Esophagus muscularis mucosa (tissue), 4 donors: Measurements from ENCODE around the gene CLEC16A. TPM values are rescaled to one million over a fixed set of nuclear protein-coding genes. Genes with fewer than 3 reads are reported as not detected.
A peak's percentile ranks its signal among the peaks of the same experiment; 100 is the strongest.

ENCODE experiments used
- DNase-seq: peaks from one replicate; pipeline ENCODE4 v3.0.0-alpha.2; 2017; ENCODE audit errors: extremely low spot score
- H3K27ac ChIP-seq, 4 donors: fragments of 200-600 bp; sonication (generic); replicated peaks in 1 of 4; 1 replicate in 3 of 4; 2 replicates in 1 of 4; pipeline ENCODE4 v1.5.1; 2016 to 2019; ENCODE audit warnings: mild to moderate bottlenecking in 1 of 4
- H3K27me3 ChIP-seq, 4 donors: fragments of 200-600 bp; sonication (generic); one replicate each; pipeline versions ENCODE4 v1.5.1 to v1.6.0; 2016 to 2019
- H3K36me3 ChIP-seq, 4 donors: fragments of 200-600 bp; sonication (generic); one replicate each; pipeline ENCODE4 v1.5.1; 2016 to 2019
- H3K4me1 ChIP-seq, 4 donors: fragments of 200-600 bp; sonication (generic); one replicate each; pipeline ENCODE4 v1.5.1; 2016 to 2019
- H3K4me3 ChIP-seq, 4 donors: fragments of 200-600 bp; sonication (generic); 1 replicate in 2 of 4; 2 replicates in 2 of 4; pipeline ENCODE4 v1.5.1; 2016 to 2019; ENCODE audit warnings: mild to moderate bottlenecking in 4 of 4, moderate library complexity in 1 of 4
- H3K9me3 ChIP-seq, 4 donors: fragments of 200-600 bp; sonication (generic); 1 replicate in 3 of 4; 2 replicates in 1 of 4; pipeline ENCODE4 v1.5.1; 2016 to 2019
- CTCF ChIP-seq, 3 experiments: fragments of 200-600 bp in 2 of 3; fragments of 450-650 bp in 1 of 3; sonication (generic) in 2 of 3; IDR thresholded peaks; one replicate each; pipeline ENCODE4 v1.5.1; 2017 to 2019; ENCODE audit warnings: antibody characterized with exemption in 3 of 3, mild to moderate bottlenecking in 2 of 3, moderate library complexity in 1 of 3
- EP300 ChIP-seq: sonication (generic); formaldehyde crosslinking; IDR thresholded peaks from one replicate; pipeline ENCODE4 v1.6.1; 2017; ENCODE audit warnings: antibody characterized with exemption
- POLR2A ChIP-seq: fragments of 450-650 bp; IDR thresholded peaks from one replicate; pipeline ENCODE4 v1.6.1; 2017; ENCODE audit warnings: antibody characterized with exemption, moderate library complexity, mild to moderate bottlenecking, low read depth
- POLR2AphosphoS5 ChIP-seq, 2 donors: sonication (generic); formaldehyde crosslinking; IDR thresholded peaks; one replicate each; pipeline ENCODE4 v1.6.1; 2017; ENCODE audit warnings: antibody characterized with exemption in 2 of 2
- WGBS: methylation state at CpG from one replicate; pipeline ENCODE4 v1.1.5; 2018; 5-methylcytosine and 5-hydroxymethylcytosine counted together
- intact Hi-C: fragments of 100-400 bp; cut with DNase I; formaldehyde crosslinking; loops from one replicate; pipeline ENCODE4 v1.15.1; 2023
- total RNA-seq, 4 donors: library from RNA; depleted of rRNA; stranded (reverse); fragments of >200 nt; gene quantifications; one replicate each; pipeline versions ENCODE4 v1.1.0 to v1.2.1, GENCODE V29; 2016

The CLEC16A gene
- total RNA-seq, 4 donors from 2014 or later: 22.3 to 34.7 (median 29.2) TPM

- WGBS: 85% methylated on average over 11 of the region's 17 CpGs
- Histone ChIP-seq H3K27ac (no peak overlapping the region), H3K4me1 (peaks cover 16 to 55% (median 39%) of the 10 kb centered on the region in 4 donors), H3K4me3 (no peak overlapping the region), H3K36me3 (peaks cover 0 to 4% (median 2%) of the 10 kb centered on the region in 4 donors), H3K9me3 (no peaks in the 10 kb centered on the region), H3K27me3 (no peaks in the 10 kb centered on the region)
- intact Hi-C loops: loop anchor here (10.0 kb wide), 1 partner anchor 114 kb away; no protein-coding TSS in a partner anchor
- no peak for DNase-seq
- no peak for TF ChIP-seq CTCF (IDR thresholded peaks at IDR 0.05)
- TF ChIP-seq POLR2AphosphoS5 (IDR thresholded peaks at IDR 0.05): no peak
- no peak for TF ChIP-seq EP300
- TF ChIP-seq POLR2A: no peak
Measured at GRCh38 chr16:11098601-11099390, 154.4 kb downstream of the CLEC16A start.

GRCh38 chr16:11099672-11100205 lies 155.4 kb downstream of the CLEC16A start:
- WGBS: 75% methylated on average over 7 of the region's 7 CpGs
- no peak for TF ChIP-seq POLR2AphosphoS5 (IDR thresholded peaks at IDR 0.05)
- TF ChIP-seq CTCF (IDR thresholded peaks at IDR 0.05): no peak
- no peak for TF ChIP-seq POLR2A
- TF ChIP-seq EP300: no peak
- Histone ChIP-seq H3K9me3 (no peaks in the 10 kb centered on the region), H3K27ac (peak overlapping the region; percentile 61 to 77 (median 68)), H3K4me3 (no peak overlapping the region), H3K27me3 (no peaks in the 10 kb centered on the region), H3K4me1 (peaks cover 24 to 55% (median 38%) of the 10 kb centered on the region in 4 donors), H3K36me3 (peaks cover 0 to 4% (median 2%) of the 10 kb centered on the region in 4 donors)
- intact Hi-C loops: loop anchor here (10.0 kb wide), 1 partner anchor 115 kb away; no protein-coding TSS in a partner anchor
- DNase-seq: no peak

GRCh38 chr16:11100239-11100750 lies 155.9 kb downstream of the CLEC16A start:
- peaks cover 27 to 55% (median 37%) of the 10 kb centered on the region in 4 donors for H3K4me1 ChIP-seq
- TF ChIP-seq POLR2A (no peak), POLR2AphosphoS5 (IDR thresholded peaks at IDR 0.05) (peak; percentile 41 to 68), EP300 (no peak), CTCF (IDR thresholded peaks at IDR 0.05) (peak; percentile 22 to 41 (median 39))
- DNase-seq: no peak
- H3K36me3 ChIP-seq: peaks cover 0 to 4% (median 2%) of the 10 kb centered on the region in 4 donors
- H3K9me3 ChIP-seq: no peaks in the 10 kb centered on the region
- no peak overlapping the region for H3K4me3 ChIP-seq
- intact Hi-C loops: no loop called here
- peak overlapping the region; percentile 61 to 77 (median 68) for H3K27ac ChIP-seq
- WGBS: 22% methylated on average over 5 of the region's 6 CpGs
- H3K27me3 ChIP-seq: no peaks in the 10 kb centered on the region

- Histone ChIP-seq H3K36me3 (peaks cover 0 to 4% (median 2%) of the 10 kb centered on the region in 4 donors), H3K9me3 (no peaks in the 10 kb centered on the region), H3K27me3 (no peaks in the 10 kb centered on the region), H3K27ac (peak overlapping the region in 3 of 4 donors; percentile 64 to 77 (median 72)), H3K4me1 (peaks cover 33 to 55% (median 41%) of the 10 kb centered on the region in 4 donors), H3K4me3 (no peak overlapping the region)
- WGBS: 84% methylated on average over 6 of the region's 6 CpGs
- TF ChIP-seq EP300 (no peak), CTCF (IDR thresholded peaks at IDR 0.05) (no peak), POLR2A (no peak), POLR2AphosphoS5 (IDR thresholded peaks at IDR 0.05) (no peak)
- DNase-seq: no peak
- intact Hi-C loops: no loop called here
Measured at GRCh38 chr16:11101283-11101682, 156.9 kb downstream of the CLEC16A start.
